Hair follicular keratinocyte (primary cell): ENCODE data around the gene NEK2. TPM values are rescaled to one million over a fixed set of nuclear protein-coding genes. Genes with fewer than 3 reads are reported as not detected.

Experiments
- total RNA-seq: library from RNA; depleted of rRNA; stranded (reverse); fragments of >200 nt; gene quantifications from 2 replicates; pipeline ENCODE4 v1.2.3, GENCODE V29; 2015

Gene NEK2
- 9.4 and 23.5 TPM in 2 replicates for total RNA-seq

DNA sequence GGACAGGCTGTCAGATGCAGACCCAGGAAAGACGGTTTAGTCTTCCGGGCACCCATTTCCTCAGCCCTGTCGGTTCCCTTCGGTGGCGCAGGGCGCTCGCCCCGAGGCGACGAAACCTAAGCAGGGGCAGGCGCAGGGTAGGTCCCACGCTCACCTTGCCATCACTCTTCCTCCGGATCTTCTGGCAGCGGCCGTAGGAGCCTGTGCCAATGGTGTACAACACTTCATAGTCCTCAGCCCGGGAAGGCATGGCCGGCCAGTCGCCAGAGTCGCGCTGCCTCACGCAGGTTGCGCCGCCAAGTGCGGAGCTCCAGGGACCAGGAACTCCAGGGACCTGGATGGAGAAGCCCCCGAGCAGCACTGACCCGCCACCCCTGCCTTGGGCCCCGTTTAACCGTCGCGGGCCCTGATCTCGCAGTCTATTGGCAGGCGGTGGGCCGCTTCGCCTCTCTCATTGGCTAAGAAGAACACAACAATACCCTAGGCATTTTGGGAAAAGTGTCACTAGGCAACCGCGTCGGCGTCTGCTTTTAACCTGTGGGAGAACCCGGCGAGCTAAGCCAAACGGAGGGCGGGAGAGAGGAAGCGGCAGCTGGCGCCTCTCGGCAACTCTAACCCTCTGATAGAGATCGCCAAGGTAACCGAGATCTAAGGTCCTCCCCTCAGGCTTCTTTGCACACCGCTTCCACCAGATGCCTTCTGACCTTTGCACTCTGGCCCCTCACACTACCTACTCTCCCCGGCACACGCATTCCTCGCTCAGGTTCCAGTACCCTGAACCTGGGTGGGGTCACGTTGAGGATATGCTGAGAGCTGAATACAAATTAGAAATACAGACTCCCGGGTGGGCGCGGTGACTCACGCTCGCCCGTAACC, at the start of gene NEK2:
TSS of gene NEK2 (minus strand) at position 392 of the 876 bp plus-strand sequence. CDS start at position 250, 142 bp downstream.

Other genes with a start within 250 kb of the NEK2 start
- gene RD3, start 183.5 kb downstream of the NEK2 start, total RNA-seq, result not detected in 2 replicates
- gene SLC30A1, start 96.5 kb downstream of the NEK2 start, total RNA-seq, result 8.4 and 12.4 TPM in 2 replicates
- gene LPGAT1, start 155.1 kb upstream of the NEK2 start, total RNA-seq, result 27.1 and 48.5 TPM in 2 replicates